Keratinocyte (primary cell): Measurements from ENCODE around the gene TP73. TPM values are rescaled to one million over a fixed set of nuclear protein-coding genes. Genes with fewer than 3 reads are reported as not detected.

Experiments
- DNase-seq: peaks from one replicate; pipeline ENCODE4 v3.0.0-alpha.2; 2011; ENCODE audit warnings: low read depth, missing footprints, low spot score
- FAIRE-seq: peaks from 2 replicates; lab custom pipeline; 2011; peaks lifted over from hg19 to GRCh38; lab: Jason Lieb, UNC
- H2AFZ ChIP-seq: 2 replicates; pipeline ENCODE4 v1.6.0; 2012; ENCODE audit warnings: low read length, control low read depth, inconsistent platforms; ENCODE audit not compliant: control insufficient read depth
- H3K27ac ChIP-seq: 2 replicates; pipeline ENCODE4 v1.5.1; 2011; ENCODE audit warnings: low read length; ENCODE audit not compliant: control insufficient read depth, insufficient read depth
- H3K27me3 ChIP-seq: 3 replicates; pipeline ENCODE4 v1.6.0; 2011; ENCODE audit warnings: low read length; ENCODE audit not compliant: control insufficient read depth, insufficient read depth; ENCODE audit errors: extremely low read depth
- H3K36me3 ChIP-seq, 2 experiments: 2 replicates in 1 of 2; 3 replicates in 1 of 2; pipeline ENCODE4 v1.5.1; 2011; ENCODE audit warnings: low read length in 2 of 2, mild to moderate bottlenecking in 1 of 2; ENCODE audit not compliant: control insufficient read depth in 2 of 2, insufficient read depth in 2 of 2; ENCODE audit errors: extremely low read depth in 1 of 2
- H3K4me1 ChIP-seq: 3 replicates; pipeline ENCODE4 v1.5.1; 2011; ENCODE audit warnings: low read length; ENCODE audit not compliant: control insufficient read depth, insufficient read depth; ENCODE audit errors: extremely low read depth
- H3K4me2 ChIP-seq: 3 replicates; pipeline ENCODE4 v1.6.0; 2011; ENCODE audit warnings: low read depth, low read length; ENCODE audit not compliant: control insufficient read depth, insufficient read depth; ENCODE audit errors: extremely low read depth
- H3K4me3 ChIP-seq, 3 experiments: fragments of 200-600 bp in 1 of 3; sonication (generic) in 1 of 3; 2 replicates in 2 of 3; 3 replicates in 1 of 3; pipeline ENCODE4 v1.5.1; 2011 to 2016; ENCODE audit warnings: low read length in 3 of 3, mild to moderate bottlenecking in 3 of 3, control low read depth in 2 of 3, inconsistent platforms in 1 of 3, low read depth in 1 of 3, mixed read lengths in 1 of 3, mixed run types in 1 of 3, moderate library complexity in 1 of 3; ENCODE audit not compliant: control insufficient read depth in 2 of 3, insufficient read depth in 2 of 3; ENCODE audit errors: extremely low read depth in 1 of 3
- H3K79me2 ChIP-seq: 2 replicates; pipeline ENCODE4 v1.6.0; 2012; ENCODE audit warnings: low read length; ENCODE audit not compliant: control insufficient read depth, insufficient read depth
- H3K9ac ChIP-seq: 3 replicates; pipeline ENCODE4 v1.6.0; 2011; ENCODE audit warnings: low read length; ENCODE audit not compliant: control insufficient read depth, insufficient read depth; ENCODE audit errors: extremely low read depth
- H3K9me1 ChIP-seq: 3 replicates; pipeline ENCODE4 v1.6.0; 2011; ENCODE audit warnings: low read length; ENCODE audit not compliant: control insufficient read depth, insufficient read depth; ENCODE audit errors: extremely low read depth
- H3K9me3 ChIP-seq: 2 replicates; pipeline ENCODE4 v1.5.1; 2012; ENCODE audit warnings: low read depth, low read length; ENCODE audit not compliant: control insufficient read depth
- H4K20me1 ChIP-seq: 3 replicates; pipeline ENCODE4 v1.6.0; 2011; ENCODE audit warnings: low read length; ENCODE audit not compliant: control insufficient read depth, insufficient read depth; ENCODE audit errors: extremely low read depth
- CTCF ChIP-seq, 3 experiments: IDR thresholded peaks in 1 of 3; conservative IDR thresholded peaks in 1 of 3; optimal IDR thresholded peaks in 1 of 3; 2 replicates in 2 of 3; 3 replicates in 1 of 3; pipeline versions ENCODE3 to v1.5.1; 2011; ENCODE audit warnings: low read length in 3 of 3, mild to moderate bottlenecking in 3 of 3, moderate library complexity in 2 of 3, control low read depth in 1 of 3, inconsistent platforms in 1 of 3; ENCODE audit not compliant: insufficient read depth in 2 of 3; ENCODE audit errors: extremely low read depth in 1 of 3
- EZH2 ChIP-seq: IDR thresholded peaks from one replicate; pipeline ENCODE4 v1.6.1; 2012; ENCODE audit warnings: inconsistent platforms, mild to moderate bottlenecking, low read length, moderate library complexity
- dilution Hi-C: fragments of 300-500 bp; cut with MboI; formaldehyde crosslinking; loops from one replicate; pipeline ENCODE4 v1.7.0; 2020; ENCODE audit warnings: low sequenced_read_pairs; ENCODE audit not compliant: extremely low pct_ligation_motif_present
- polyA plus RNA-seq, 5 experiments: library from polyadenylated mRNA; depleted of rRNA in 3 of 5; stranded (reverse) in 3 of 5; stranded (forward) in 1 of 5; unstranded in 1 of 5; fragments of >200 nt; gene quantifications; 1 replicate in 1 of 5; 2 replicates in 3 of 5; 3 replicates in 1 of 5; pipeline versions ENCODE4 v1.2.1 to v1.2.3, GENCODE V29; 2011 to 2012; ENCODE audit warnings: missing spikeins in 2 of 5, low read depth in 1 of 5, low replicate concordance in 1 of 5

The TP73 gene
- polyA plus RNA-seq, 1 donor (not counting 4 experiments of a cell fraction or from before 2014, with no cell fraction given): 0.14 TPM

- Histone ChIP-seq H3K4me2 (peak overlapping the region; percentile 44), H3K27me3 (peaks cover 3% of the 10 kb centered on the region), H3K9ac (peak overlapping the region; percentile 22), H3K9me3 (no peaks in the 10 kb centered on the region), H3K36me3 (no peaks in the 10 kb centered on the region), H3K27ac (peak overlapping the region; percentile 20), H3K4me3 (peak overlapping the region in 1 of 3 experiments; percentile 20), H2AFZ (peak overlapping the region; percentile 6), H3K9me1 (no peaks in the 10 kb centered on the region), H4K20me1 (no peaks in the 10 kb centered on the region), H3K4me1 (peaks cover 59% of the 10 kb centered on the region), H3K79me2 (no peaks in the 10 kb centered on the region)
- peak in 2 of 3 experiments; percentile 25 to 51 for TF ChIP-seq CTCF (optimal IDR thresholded peaks at IDR 0.05 in 1 of 3, IDR thresholded peaks at IDR 0.05 in 1 of 3, conservative IDR thresholded peaks at IDR 0.05 in 1 of 3; ENCODE audit: extremely low read depth in 1 of 3, insufficient read depth in 2 of 3, low read length in 3 of 3)
- TF ChIP-seq EZH2: no peak
- FAIRE-seq (peak; percentile 95), DNase-seq (peak; percentile 52)
- dilution Hi-C loops: no loop called here
These were observed 50.8 kb downstream of the TP73 start for GRCh38 chr1:3702990-3703728.

GRCh38 chr1:3703786-3704371 is 51.6 kb downstream of the TP73 start:
- Histone ChIP-seq H3K27ac (peak overlapping the region; percentile 14), H3K27me3 (peaks cover 7% of the 10 kb centered on the region), H3K9me1 (no peaks in the 10 kb centered on the region), H3K9me3 (no peaks in the 10 kb centered on the region), H2AFZ (peak overlapping the region; percentile 43), H3K9ac (no peak overlapping the region), H3K4me3 (no peak overlapping the region), H3K4me2 (peak overlapping the region; percentile 44), H3K4me1 (peaks cover 52% of the 10 kb centered on the region), H3K36me3 (no peaks in the 10 kb centered on the region), H4K20me1 (no peaks in the 10 kb centered on the region), H3K79me2 (no peaks in the 10 kb centered on the region)
- TF ChIP-seq CTCF (optimal IDR thresholded peaks at IDR 0.05 in 1 of 3, IDR thresholded peaks at IDR 0.05 in 1 of 3, conservative IDR thresholded peaks at IDR 0.05 in 1 of 3; ENCODE audit: extremely low read depth in 1 of 3, insufficient read depth in 2 of 3, low read length in 3 of 3) (no peak), EZH2 (no peak)
- FAIRE-seq (no peak), DNase-seq (no peak)
- dilution Hi-C loops: no loop called here
